HG02938 (cell line): ENCODE data around the gene DPH2.

Source experiments
- ATAC-seq: cut with Tn5 transposase; IDR thresholded peaks from one replicate; pipeline ENCODE4 v1.9.1; 2021; ENCODE audit warnings: mild to moderate bottlenecking, moderate library complexity; ENCODE audit not compliant: unreplicated experiment

Gene DPH2

DNA sequence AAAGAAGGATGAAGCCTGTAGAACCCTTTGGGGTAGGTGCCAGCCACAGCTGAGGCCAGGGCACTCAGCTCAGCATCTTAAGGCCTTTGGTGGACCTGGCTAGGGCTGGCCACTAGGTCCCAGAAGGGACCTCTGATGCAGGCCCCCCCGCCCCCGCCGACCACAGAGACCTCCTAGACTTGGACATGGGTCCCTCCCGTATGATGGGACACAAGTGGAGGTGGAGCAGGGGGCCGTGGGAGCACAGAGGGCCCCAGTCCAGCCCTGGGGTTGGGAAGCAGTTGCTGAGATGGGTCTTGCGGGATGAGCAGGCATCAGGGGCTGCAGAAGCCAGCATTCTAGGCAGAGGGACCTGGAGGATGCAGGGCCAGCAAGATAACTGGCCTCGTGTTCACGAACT is 12.4 kb downstream of the DPH2 start:
- no peak for ATAC-seq

DNA sequence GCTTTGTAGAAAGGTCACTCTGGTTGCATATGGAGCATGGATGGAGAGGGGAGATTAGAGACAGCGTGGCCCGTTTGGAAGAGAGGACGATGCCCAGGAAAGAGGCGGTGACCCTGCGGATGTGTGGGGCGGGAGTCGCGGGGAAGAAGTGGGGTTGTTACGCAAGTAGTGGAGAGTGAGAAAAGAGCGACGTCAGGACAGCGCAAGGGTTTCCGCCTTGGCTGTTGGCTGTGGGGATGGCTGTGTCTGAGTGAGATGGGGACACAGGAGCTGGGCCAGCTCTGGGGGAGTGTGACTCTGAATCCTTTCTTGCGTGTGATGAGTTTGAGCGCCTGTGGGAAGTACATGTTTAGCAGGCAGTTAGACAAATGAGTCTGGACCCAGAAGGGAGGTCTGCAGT is 13.0 kb downstream of the DPH2 start:
- no peak for ATAC-seq

DNA sequence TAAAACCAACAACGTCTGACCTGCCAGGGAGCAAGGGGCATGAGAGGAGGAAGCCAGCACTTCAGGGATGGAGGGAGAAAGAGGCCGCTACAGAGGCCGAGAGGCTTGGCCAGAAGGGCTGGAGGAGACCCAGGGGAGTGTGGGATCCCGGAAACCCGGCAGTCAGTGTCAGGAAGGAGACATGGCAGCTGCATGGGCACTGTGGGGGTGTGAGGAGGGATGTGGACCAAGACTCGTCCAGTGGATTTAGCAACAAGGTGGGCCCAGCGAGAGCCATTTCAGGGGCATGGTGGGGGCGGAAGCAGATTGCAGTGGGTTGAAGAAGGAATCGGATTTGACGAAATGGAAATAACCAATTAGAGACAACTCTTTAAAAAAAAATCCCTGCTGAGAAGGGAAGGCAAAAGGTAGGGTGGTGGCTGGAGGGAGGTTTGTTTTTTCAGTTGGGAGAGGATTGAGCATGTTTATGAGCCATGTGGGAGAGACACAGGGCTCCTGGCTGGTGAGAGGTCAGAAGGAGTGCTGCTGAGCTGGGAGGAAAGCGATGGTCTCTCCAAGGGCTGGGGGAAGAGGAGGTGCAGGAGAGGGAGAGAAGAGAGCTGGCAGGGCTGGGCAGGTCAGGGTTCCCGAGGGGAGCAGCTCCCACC is 13.6 kb downstream of the DPH2 start:
- no peak for ATAC-seq

DNA sequence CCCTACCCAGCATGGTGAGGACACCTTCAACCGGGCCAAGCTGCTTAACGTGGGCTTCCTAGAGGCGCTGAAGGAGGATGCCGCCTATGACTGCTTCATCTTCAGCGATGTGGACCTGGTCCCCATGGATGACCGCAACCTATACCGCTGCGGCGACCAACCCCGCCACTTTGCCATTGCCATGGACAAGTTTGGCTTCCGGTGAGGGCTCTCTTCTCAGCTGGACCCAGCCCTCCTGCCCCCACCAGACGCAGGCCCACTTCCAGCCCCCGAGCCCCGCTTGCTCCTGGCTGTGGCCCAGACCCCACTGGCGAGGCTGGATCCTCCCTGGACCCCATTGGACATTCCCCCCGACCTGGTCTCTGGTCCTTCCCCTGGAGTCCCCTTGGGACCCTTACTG is 15.0 kb downstream of the DPH2 start:
- no peak for ATAC-seq

DNA sequence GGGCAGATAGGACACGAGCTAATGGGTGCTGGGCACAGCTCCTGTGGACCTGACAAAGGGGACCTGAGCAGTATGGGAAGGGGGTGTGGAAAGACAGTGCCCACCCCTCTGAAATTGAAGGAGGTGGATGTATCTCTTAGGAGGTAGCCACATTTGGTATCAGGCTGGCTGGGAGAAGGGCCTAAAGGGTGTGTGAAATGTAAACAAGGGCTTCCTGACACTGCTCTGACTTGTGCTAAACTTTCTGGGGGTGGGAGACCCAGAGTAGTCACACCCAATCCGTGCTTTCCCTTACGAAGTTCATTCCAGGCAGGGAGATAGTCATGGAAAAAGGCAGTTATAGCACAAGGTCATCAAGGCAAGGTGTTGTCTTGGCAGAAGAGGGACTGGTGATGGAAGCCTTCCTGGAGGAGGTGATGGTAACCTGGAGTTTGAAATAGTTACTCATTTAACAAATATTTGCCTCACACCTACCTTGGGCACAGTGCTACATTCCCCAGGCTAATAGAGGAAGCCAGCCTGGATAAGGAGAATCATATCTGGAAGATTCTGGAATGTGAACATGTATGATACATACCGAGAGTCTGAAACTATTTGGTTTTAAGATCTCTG is 16.3 kb downstream of the DPH2 start:
- ATAC-seq = no peak

DNA sequence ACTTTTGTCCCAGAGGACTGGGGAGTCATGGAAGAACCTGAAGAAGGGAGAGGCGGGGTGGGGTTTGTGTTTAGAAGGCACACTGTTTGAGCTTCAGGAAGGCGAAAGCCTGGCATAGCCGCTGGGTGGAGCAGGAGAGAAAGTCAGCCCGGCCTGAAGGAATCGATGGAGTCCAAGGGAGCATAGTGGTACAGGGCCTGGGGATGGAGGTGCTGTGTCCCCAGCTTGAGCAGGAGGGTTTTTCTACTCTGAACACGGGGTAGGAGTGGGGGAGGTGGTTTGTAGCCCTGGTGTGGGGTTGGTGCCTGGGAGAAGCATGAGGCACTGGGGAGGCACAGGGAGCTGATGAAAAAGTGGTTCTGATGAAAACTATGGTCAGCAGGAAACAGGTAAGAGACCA is 16.9 kb downstream of the DPH2 start:
- ATAC-seq = no peak

DNA sequence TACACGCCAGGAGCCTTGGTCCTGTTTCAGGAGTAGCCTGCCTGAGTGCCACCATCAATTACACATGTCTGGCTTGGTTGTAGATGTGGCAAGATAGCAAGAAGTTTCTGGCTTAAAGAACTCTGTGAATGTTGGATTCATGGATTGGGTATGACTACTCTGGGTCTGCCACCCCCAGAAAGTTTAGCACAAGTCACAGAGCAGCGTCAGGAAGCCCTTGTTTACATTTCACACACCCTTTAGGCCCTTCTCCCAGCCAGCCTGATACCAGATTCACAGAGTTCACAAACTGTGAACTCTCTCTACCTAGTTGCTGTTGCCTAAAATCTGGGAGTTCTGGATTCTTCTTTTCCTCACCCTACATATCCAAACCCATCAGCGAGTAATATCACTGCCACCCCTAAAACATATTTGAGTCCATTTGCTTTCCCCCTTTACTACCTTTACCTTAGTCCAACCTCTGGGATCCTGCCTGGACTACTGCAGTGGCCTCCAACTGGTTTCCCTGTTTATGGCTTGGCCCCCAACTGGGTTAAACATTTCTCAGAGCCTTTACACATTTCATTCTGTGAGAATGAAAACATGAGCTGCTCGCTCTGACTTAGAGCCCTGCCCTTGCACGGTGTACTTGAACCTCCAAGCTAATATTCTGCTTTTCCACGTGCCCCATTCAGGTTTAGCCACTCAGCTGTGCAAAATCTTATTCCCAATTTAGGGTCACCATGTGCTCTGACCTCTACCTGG is 17.5 kb downstream of the DPH2 start:
- no peak for ATAC-seq

DNA sequence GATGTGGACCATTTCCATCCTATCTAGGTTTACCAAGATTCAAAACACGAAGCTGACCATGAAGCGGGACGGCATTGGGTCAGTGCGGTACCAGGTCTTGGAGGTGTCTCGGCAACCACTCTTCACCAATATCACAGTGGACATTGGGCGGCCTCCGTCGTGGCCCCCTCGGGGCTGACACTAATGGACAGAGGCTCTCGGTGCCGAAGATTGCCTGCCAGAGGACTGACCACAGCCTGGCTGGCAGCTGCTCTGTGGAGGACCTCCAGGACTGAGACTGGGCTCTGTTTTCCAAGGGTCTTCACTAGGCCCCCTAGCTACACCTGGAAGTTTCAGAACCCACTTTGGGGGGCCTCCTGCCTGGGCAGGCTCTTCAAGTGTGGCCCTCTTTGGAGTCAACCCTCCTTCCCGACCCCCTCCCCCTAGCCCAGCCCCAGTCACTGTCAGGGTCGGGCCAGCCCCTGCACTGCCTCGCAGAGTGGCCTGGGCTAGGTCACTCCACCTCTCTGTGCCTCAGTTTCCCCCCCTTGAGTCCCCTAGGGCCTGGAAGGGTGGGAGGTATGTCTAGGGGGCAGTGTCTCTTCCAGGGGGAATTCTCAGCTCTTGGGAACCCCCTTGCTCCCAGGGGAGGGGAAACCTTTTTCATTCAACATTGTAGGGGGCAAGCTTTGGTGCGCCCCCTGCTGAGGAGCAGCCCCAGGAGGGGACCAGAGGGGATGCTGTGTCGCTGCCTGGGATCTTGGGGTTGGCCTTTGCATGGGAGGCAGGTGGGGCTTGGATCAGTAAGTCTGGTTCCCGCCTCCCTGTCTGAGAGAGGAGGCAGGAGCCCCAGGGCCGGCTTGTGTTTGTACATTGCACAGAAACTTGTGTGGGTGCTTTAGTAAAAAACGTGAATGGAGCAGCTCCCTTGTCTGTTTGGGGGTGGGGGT is 20.7 kb downstream of the DPH2 start:
- ATAC-seq = no peak

DNA sequence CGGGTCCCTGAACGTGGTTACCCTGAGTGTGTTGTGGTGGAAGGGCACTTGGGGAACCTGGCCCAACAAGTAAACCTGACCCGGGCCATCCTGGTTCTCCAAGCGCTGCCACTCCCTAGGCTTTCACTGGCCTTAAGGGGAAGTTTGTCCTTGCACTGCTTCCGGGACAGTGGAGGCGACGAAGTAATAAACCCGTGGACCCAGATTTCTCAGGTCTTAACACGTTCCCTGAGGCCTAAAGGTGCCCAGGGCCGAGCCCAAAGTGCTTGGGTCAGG is 21.3 kb downstream of the DPH2 start:
- ATAC-seq = no peak

DNA sequence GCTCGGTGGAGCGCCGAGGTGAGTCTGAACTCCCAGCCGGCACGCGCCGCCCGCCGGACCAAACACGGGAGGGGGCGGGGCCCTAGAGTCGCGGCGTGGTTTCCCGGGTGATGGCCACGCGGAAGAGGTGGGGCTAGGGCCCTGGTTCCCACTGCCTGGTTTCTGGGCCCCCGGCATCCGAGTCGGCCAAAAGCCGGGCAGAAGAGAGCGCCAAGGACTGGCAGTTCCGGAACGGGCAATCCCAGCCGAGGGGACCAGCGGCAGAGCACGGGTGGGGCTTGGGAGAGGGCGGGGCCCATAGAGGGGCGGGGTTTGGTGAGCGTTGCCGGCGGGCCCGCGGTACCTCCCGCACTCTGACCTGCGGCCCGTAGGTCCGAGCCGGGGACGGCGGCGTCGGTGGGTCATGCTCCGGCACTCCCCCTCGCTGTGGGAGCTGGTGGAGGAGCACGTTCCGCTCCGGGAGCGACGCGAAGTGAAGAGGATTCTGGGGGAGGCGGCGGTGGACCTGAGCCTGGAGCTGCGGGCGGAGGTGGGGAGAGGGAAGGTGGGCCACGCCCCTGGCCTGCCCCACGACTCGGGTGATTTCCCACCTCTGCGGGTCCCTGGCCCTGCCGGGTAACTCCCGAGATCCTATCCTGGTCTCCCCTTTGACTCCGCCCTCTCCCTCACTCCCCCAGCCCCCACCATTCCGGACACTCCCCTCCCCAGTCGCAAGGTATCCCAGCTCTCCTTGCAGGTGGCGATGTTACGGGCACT is 21.8 kb downstream of the DPH2 start, which contains the start of gene CCDC24:
Gene CCDC24 (plus strand): TSS at position 124 of the 756 bp plus-strand sequence. CDS start 280 bp downstream, at position 404.
- peak; percentile 72 for ATAC-seq

DNA sequence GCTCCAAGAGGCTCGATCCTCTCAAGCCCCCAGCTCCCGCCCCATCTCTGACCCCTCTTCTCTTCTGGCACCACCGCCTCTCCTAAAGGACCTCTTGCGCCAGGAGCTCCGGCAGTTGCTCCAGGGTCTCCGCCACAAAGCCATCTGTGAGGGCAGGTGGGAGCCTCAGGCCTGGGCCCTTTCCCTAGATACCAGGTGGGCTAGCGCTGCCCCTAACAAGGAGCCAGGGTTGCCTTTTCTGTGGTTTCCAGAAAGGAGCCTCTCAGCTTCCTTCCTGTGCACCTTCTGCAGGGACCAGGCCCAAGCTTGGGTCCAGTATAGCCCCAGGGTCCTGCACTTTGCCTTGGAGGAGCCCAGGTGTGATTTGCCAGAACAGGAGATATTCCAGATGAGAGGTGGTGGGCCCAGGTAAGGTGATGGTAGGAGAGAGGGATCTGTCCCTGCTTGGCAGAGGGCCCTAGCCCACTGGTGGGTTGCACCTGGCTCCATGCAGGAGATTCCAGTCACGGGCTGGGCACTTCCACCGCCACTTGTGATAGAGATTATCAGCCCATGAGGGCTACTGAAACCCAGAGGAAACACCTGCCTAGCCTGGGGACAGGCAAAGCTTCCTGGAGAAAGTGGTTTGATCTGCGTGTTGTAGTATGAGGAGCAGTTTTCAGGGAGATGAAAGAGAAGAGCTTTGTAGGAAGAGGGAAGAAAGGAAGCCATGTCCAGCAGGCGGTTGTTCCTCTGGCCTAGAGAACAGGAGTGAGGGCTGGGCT is 22.6 kb downstream of the DPH2 start:
- ATAC-seq = no peak

DNA sequence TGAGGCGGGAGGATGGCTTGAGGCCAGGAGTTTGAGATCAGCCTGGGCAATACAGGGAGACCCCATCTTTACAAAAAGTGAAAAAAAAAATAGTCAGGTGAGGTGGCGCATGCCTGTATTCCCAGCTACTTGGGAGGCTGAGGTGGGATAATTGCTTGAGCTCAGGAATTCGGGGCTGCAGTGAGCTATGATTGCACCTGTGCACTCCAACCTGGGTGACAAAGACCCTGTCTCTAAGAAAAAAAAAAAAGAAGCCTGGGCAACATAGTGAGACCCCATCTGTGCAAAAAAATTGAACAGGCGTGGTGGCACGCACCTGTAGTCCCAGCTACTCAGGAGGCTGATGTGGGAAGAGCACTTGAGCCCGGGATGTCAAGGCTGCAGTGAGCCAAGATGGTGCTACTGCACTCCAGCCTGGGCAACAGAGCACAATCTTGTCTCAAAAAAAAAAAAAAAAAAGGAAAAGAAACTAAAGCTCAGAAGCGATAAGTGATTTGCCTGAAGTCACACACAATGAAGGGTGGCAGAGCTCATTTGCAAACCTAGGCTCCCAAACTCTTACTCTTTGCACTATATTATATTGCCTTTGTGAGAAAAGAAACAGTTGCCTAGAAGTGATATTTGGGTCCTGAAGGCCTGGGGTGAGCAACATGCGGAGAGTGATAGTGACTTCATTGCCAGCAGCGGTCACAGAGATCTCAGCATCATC is 23.6 kb downstream of the DPH2 start:
- no peak for ATAC-seq

DNA sequence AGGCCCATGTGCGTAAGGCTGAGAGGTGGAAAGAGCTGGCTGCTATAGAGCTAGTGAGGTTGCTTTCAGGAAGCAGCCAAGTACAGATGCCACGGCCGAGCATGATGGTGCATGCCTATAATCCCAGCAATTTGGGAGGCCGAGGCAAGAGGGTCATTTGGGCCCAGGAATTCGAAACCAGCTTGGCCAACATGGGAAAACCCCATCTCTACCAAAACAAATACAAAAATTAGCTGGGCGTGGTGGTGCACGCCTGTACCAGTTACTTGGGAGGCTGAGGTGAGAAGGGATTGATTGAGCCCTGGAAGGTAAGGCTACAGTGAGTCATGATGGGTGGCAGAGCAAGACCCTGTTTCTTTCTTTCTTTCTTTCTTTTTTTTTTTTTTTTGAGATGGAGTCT is 24.3 kb downstream of the DPH2 start:
- ATAC-seq = no peak

DNA sequence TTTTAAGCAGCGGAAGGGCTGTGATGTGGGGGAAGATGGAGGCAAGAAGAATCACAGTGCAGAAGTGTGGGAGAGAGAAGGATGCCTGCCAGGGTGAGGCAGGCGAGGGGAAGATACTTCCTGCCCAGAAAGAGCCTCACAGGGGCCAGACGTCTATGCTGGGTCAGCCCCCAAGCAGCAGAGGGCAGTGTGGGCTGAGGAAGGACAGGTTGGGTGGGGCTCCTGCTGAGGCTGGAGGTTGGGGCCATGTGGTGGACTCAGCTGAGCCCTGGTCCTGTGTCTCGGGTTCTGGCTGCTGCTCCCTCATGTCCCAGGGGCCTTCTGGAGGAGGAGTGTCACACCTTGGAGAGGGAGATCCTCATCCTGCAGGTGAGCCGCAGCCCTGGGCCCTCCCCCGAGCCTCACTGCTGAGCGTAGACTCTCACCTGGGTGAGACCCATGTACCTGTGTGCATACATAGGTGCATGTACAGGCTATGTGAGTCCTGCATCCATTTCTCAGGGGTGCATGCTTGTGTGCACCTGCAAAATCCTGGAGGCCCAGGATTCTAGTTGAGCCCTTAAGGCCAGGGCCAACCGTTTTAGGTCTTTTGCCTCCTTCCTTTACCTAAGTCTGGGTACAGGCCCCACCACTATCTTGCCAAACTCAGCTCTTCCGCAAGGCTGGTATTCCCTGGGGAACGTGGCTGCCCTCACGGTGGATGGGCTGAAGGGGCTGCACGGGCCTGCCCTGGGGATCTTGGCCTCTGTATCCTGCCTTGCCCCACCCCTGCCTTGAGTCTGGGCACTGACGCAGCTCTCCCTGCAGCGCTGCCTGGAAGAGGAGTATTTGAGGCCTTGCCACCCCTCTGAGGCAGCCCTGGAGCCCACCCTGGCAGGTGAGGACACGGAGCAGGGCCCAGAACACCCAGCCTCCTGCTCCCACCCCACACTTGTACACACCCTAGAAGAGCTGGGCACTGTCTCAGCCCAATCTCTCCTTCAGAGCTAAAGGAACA is 25.3 kb downstream of the DPH2 start:
- no peak for ATAC-seq

DNA sequence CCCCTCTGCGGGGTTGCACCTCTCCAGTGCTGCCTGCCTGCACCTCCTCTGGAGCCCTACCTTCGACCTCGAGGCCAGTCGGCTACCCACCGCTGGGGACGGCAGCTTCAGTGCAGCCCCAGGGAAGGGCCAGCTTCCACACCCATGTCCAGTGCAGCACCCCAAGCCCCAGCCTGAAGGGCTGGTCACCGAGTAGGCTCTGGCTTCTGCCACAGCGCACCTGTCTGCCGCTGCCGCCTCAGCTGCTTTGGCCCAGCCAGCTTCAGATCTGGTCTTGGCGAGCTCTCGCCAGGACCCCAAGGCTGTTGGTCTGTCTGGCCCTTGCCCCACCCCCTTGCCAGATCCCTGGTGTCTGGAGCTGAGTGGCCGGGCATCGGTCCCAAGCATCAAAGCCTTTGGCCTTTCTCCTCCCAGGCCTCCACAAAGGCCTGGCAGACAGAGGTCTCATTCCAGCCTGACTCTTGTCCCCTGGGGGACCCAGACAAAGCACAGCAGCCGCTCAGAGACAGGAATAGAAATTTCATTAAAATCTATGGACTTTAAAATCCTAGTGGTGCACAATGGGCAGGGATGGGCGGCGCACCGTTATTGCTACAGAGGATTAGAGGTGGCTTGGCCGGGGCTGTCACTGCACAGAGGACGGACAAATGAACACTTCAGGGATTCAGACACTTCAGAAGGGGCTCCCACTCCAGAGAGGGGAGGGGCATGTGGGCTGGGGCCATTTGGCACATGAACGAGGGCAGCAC is 26.3 kb downstream of the DPH2 start:
- ATAC-seq = no peak

DNA sequence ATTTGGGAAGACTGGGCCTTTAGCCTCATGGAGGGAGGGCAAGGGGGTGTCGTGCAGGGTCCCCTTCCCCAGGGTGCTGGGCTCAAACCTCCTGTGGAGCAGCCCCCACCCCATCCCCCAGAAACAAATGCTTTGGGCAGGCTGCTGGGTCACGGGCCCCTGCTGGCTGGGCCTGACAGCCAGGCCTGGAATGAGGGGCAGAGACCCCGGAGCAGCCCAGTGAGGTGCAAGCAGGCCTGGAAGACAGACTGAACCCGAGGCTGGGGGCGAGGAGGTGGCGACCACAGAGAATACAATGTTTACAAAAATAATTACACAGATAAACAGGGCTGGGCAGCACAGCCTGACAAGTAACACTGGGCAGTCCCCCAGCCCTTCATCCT is 26.9 kb downstream of the DPH2 start:
- ATAC-seq = no peak

DNA sequence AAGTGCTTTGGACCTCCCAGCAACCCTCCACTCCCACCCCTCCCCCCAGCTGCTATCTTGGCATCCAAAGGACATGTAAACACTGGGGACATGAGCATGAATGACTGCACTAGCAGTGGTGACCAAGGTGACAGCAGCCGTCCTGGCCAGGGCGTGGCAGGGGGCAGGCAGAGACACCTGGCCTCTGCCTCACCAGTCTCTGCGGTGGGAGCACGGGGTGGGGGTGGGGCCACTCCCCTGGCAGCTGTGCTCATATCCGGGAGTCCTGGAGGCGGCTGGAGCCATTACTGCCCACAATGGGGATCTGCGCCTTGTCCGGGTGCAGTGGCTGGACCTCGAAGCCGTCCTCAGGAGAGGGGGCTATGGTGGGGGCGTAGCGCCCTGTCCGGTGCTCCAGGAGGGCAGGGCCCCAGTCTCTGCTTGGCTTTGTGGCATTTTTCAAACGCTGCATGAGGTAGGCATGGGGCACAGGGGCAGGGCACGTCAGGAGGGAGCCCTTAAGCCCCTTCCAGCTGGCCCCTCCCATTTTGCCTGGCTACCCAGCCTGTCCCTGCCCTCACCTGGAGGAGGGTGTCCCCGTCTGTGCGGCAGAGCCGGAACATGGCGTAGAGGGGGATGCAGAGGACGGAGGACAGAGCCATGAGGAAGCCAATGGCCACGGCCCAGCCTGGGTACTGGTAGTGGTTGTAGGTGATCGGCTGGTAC is 27.6 kb downstream of the DPH2 start:
- ATAC-seq = no peak
